Activated CD4-positive, alpha-beta T cell treated with anti-CD3 and anti-CD28 coated beads, Interleukin-2, amount 10 ng/mL, durations not matched to agents 7 days and 5 days (primary cell): Measurements from ENCODE around the gene CDH4. TPM values are rescaled to one million over a fixed set of nuclear protein-coding genes. Genes with fewer than 3 reads are reported as not detected.

Source experiments
- CTCF ChIA-PET: fragments of 350-600 bp; sonication (Branson Sonifier 250); formaldehyde crosslinking; loops from one replicate; lab custom pipeline; 2021; ENCODE audit warnings: antibody characterized with exemption; lab: Charles Lee
- POLR2A ChIA-PET: fragments of 350-600 bp; sonication (Branson Sonifier 250); formaldehyde crosslinking; loops from one replicate; lab custom pipeline; 2021; ENCODE audit warnings: antibody characterized with exemption; lab: Charles Lee
- DNase-seq: peaks from one replicate; pipeline ENCODE4 v3.0.0-alpha.2; 2020
- H3K27ac Mint-ChIP-seq: one replicate; pipeline ENCODE4 v1.8.0; 2021; ENCODE audit warnings: mild to moderate bottlenecking, moderate library complexity, mixed read lengths
- H3K27me3 Mint-ChIP-seq: one replicate; pipeline ENCODE4 v1.8.0; 2021; ENCODE audit warnings: mixed read lengths
- H3K36me3 Mint-ChIP-seq: one replicate; pipeline ENCODE4 v1.8.0; 2021; ENCODE audit warnings: low read depth, mixed read lengths
- H3K4me1 Mint-ChIP-seq: one replicate; pipeline ENCODE4 v1.8.0; 2021; ENCODE audit warnings: mixed read lengths
- H3K4me3 Mint-ChIP-seq: one replicate; pipeline ENCODE4 v1.8.0; 2021; ENCODE audit warnings: mild to moderate bottlenecking, moderate library complexity, mixed read lengths
- H3K9me3 Mint-ChIP-seq: one replicate; pipeline ENCODE4 v1.8.0; 2021; ENCODE audit warnings: mixed read lengths
- total RNA-seq, 2 experiments: library from RNA; stranded (reverse); gene quantifications; one replicate each; pipeline ENCODE4 v1.2.3, GENCODE V29; 2021

Gene CDH4
- total RNA-seq, 2 experiments from 2014 or later: not detected

GRCh38 chr20:61674688-61675087, 422.6 kb downstream of the CDH4 start:
- peaks cover 5% of the 10 kb centered on the region for H3K9me3 Mint-ChIP-seq
- ChIA-PET CTCF (no interaction called here), POLR2A (no interaction called here)
- H3K27me3 Mint-ChIP-seq: no peaks in the 10 kb centered on the region
- no peaks in the 10 kb centered on the region for H3K4me1 Mint-ChIP-seq
- DNase-seq: no peak
- H3K36me3 Mint-ChIP-seq: no peaks in the 10 kb centered on the region
- H3K27ac Mint-ChIP-seq: no peak overlapping the region
- H3K4me3 Mint-ChIP-seq: no peak overlapping the region

- no peak overlapping the region for H3K27ac Mint-ChIP-seq
- no peaks in the 10 kb centered on the region for H3K27me3 Mint-ChIP-seq
- DNase-seq: no peak
- ChIA-PET POLR2A (no interaction called here), CTCF (no interaction called here)
- no peaks in the 10 kb centered on the region for H3K4me1 Mint-ChIP-seq
- no peaks in the 10 kb centered on the region for H3K36me3 Mint-ChIP-seq
- H3K9me3 Mint-ChIP-seq: no peaks in the 10 kb centered on the region
- H3K4me3 Mint-ChIP-seq: no peak overlapping the region
Measured at GRCh38 chr20:61677928-61678327, 425.9 kb downstream of the CDH4 start.

- Mint-ChIP-seq H3K4me1 (no peaks in the 10 kb centered on the region), H3K27me3 (no peaks in the 10 kb centered on the region), H3K27ac (no peak overlapping the region), H3K36me3 (no peaks in the 10 kb centered on the region), H3K9me3 (no peaks in the 10 kb centered on the region), H3K4me3 (no peak overlapping the region)
- ChIA-PET POLR2A (no interaction called here), CTCF (no interaction called here)
- DNase-seq: no peak
Measured at GRCh38 chr20:61678437-61678836, 426.4 kb downstream of the CDH4 start.

- H3K4me3 Mint-ChIP-seq: no peak overlapping the region
- no peak for DNase-seq
Measured at GRCh38 chr20:61679473-61679872, 427.4 kb downstream of the CDH4 start.

GRCh38 chr20:61680096-61680495, 428.0 kb downstream of the CDH4 start:
- ChIA-PET CTCF (no interaction called here), POLR2A (no interaction called here)
- no peak overlapping the region for H3K4me3 Mint-ChIP-seq
- no peak for DNase-seq
- H3K36me3 Mint-ChIP-seq: no peaks in the 10 kb centered on the region
- no peaks in the 10 kb centered on the region for H3K9me3 Mint-ChIP-seq
- H3K4me1 Mint-ChIP-seq: no peaks in the 10 kb centered on the region
- H3K27me3 Mint-ChIP-seq: no peaks in the 10 kb centered on the region
- no peak overlapping the region for H3K27ac Mint-ChIP-seq

More at GRCh38 chr20:61679473-61679872, 427.4 kb downstream of the CDH4 start:
- Mint-ChIP-seq H3K27me3 (no peaks in the 10 kb centered on the region), H3K27ac (no peak overlapping the region), H3K36me3 (no peaks in the 10 kb centered on the region), H3K9me3 (no peaks in the 10 kb centered on the region), H3K4me1 (no peaks in the 10 kb centered on the region)
- CTCF ChIA-PET: no interaction called here
- POLR2A ChIA-PET: no interaction called here

- Mint-ChIP-seq H3K4me3 (no peak overlapping the region), H3K27ac (no peak overlapping the region), H3K4me1 (no peaks in the 10 kb centered on the region), H3K9me3 (peaks cover 4% of the 10 kb centered on the region), H3K36me3 (no peaks in the 10 kb centered on the region), H3K27me3 (no peaks in the 10 kb centered on the region)
- no peak for DNase-seq
- POLR2A ChIA-PET: no interaction called here
- CTCF ChIA-PET: no interaction called here
Measured at GRCh38 chr20:61682114-61682995, 430.3 kb downstream of the CDH4 start.

- no peaks in the 10 kb centered on the region for H3K36me3 Mint-ChIP-seq
- DNase-seq: no peak
- H3K9me3 Mint-ChIP-seq: peaks cover 4% of the 10 kb centered on the region
- no peak overlapping the region for H3K27ac Mint-ChIP-seq
- POLR2A ChIA-PET: no interaction called here
- CTCF ChIA-PET: no interaction called here
- no peak overlapping the region for H3K4me3 Mint-ChIP-seq
- H3K4me1 Mint-ChIP-seq: no peaks in the 10 kb centered on the region
- no peaks in the 10 kb centered on the region for H3K27me3 Mint-ChIP-seq
Measured at GRCh38 chr20:61682996-61683681, 431.1 kb downstream of the CDH4 start.

GRCh38 chr20:61683721-61684120, 431.7 kb downstream of the CDH4 start:
- CTCF ChIA-PET: no interaction called here
- DNase-seq: no peak
- POLR2A ChIA-PET: no interaction called here
- H3K36me3 Mint-ChIP-seq: no peaks in the 10 kb centered on the region
- H3K9me3 Mint-ChIP-seq: peaks cover 4% of the 10 kb centered on the region
- no peaks in the 10 kb centered on the region for H3K4me1 Mint-ChIP-seq
- H3K27me3 Mint-ChIP-seq: no peaks in the 10 kb centered on the region
- no peak overlapping the region for H3K4me3 Mint-ChIP-seq
- H3K27ac Mint-ChIP-seq: no peak overlapping the region

GRCh38 chr20:61684136-61684535, 432.1 kb downstream of the CDH4 start:
- no peak overlapping the region for H3K27ac Mint-ChIP-seq
- H3K4me3 Mint-ChIP-seq: no peak overlapping the region
- no peaks in the 10 kb centered on the region for H3K4me1 Mint-ChIP-seq
- no peaks in the 10 kb centered on the region for H3K27me3 Mint-ChIP-seq
- H3K36me3 Mint-ChIP-seq: no peaks in the 10 kb centered on the region
- ChIA-PET POLR2A (no interaction called here), CTCF (no interaction called here)
- H3K9me3 Mint-ChIP-seq: peaks cover 4% of the 10 kb centered on the region
- no peak for DNase-seq

GRCh38 chr20:61684583-61685235, 432.6 kb downstream of the CDH4 start:
- Mint-ChIP-seq H3K27ac (no peak overlapping the region), H3K27me3 (no peaks in the 10 kb centered on the region), H3K9me3 (peaks cover 4% of the 10 kb centered on the region), H3K4me3 (no peak overlapping the region), H3K36me3 (no peaks in the 10 kb centered on the region), H3K4me1 (no peaks in the 10 kb centered on the region)
- DNase-seq: no peak
- CTCF ChIA-PET: no interaction called here
- POLR2A ChIA-PET: no interaction called here

GRCh38 chr20:61685462-61685861, 433.4 kb downstream of the CDH4 start:
- H3K9me3 Mint-ChIP-seq: peaks cover 4% of the 10 kb centered on the region
- ChIA-PET POLR2A (no interaction called here), CTCF (no interaction called here)
- no peak overlapping the region for H3K27ac Mint-ChIP-seq
- no peaks in the 10 kb centered on the region for H3K4me1 Mint-ChIP-seq
- no peaks in the 10 kb centered on the region for H3K27me3 Mint-ChIP-seq
- H3K4me3 Mint-ChIP-seq: no peak overlapping the region
- no peak for DNase-seq
- H3K36me3 Mint-ChIP-seq: no peaks in the 10 kb centered on the region

- ChIA-PET POLR2A (no interaction called here), CTCF (no interaction called here)
- Mint-ChIP-seq H3K27me3 (no peaks in the 10 kb centered on the region), H3K9me3 (peaks cover 4% of the 10 kb centered on the region), H3K4me3 (no peak overlapping the region), H3K4me1 (no peaks in the 10 kb centered on the region), H3K27ac (no peak overlapping the region), H3K36me3 (no peaks in the 10 kb centered on the region)
- DNase-seq: no peak
Measured at GRCh38 chr20:61686051-61686936, 434.2 kb downstream of the CDH4 start.
